H1 (cell line): Measurements from ENCODE around the gene DSE.

Source experiments
- ASH2L ChIP-seq: fragments of 200-600, 300-600 bp; sonication (generic); IDR thresholded peaks from one replicate; pipeline ENCODE4 v1.7.1; 2017; ENCODE audit warnings: low read length
- CHD1 ChIP-seq: IDR thresholded peaks from 2 replicates; pipeline ENCODE4 v1.6.1; 2012; ENCODE audit warnings: low read depth, low read length, improper control_type of control experiment
- CREB1 ChIP-seq: IDR thresholded peaks from 2 replicates; pipeline ENCODE4 v1.6.1; 2012; ENCODE audit warnings: inconsistent platforms
- EGR1 ChIP-seq: IDR thresholded peaks from 2 replicates; pipeline ENCODE4 v1.6.1; 2011; ENCODE audit warnings: low read depth, low read length, borderline replicate concordance
- EZH2 ChIP-seq: fragments of 200-600 bp; sonication (generic); IDR thresholded peaks from 2 replicates; pipeline ENCODE4 v1.7.1; 2012; ENCODE audit warnings: low read depth, mild to moderate bottlenecking, moderate library complexity, low read length, inconsistent platforms; ENCODE audit not compliant: severe bottlenecking
- HDAC2 ChIP-seq, 2 experiments: fragments of 300-600 bp in 1 of 2; sonication (generic) in 1 of 2; IDR thresholded peaks; 2 replicates each; pipeline ENCODE4 v1.6.1; 2011 to 2012; ENCODE audit warnings: low read depth in 2 of 2, low read length in 2 of 2, mild to moderate bottlenecking in 2 of 2, moderate library complexity in 2 of 2, borderline replicate concordance in 1 of 2, inconsistent platforms in 1 of 2
- HDAC6 ChIP-seq: IDR thresholded peaks from one replicate; pipeline ENCODE4 v1.7.1; 2012; ENCODE audit warnings: low read depth, mild to moderate bottlenecking, inconsistent platforms, low read length, moderate library complexity
- JUND ChIP-seq: IDR thresholded peaks from 2 replicates; pipeline ENCODE4 v1.6.1; 2011; ENCODE audit warnings: mild to moderate bottlenecking, improper control_type of control experiment, low read length
- POLR2A ChIP-seq, 2 experiments: IDR thresholded peaks; 1 replicate in 1 of 2; 2 replicates in 1 of 2; pipeline ENCODE4 v1.6.1; 2011; ENCODE audit warnings: low read depth in 2 of 2, low read length in 2 of 2, mild to moderate bottlenecking in 2 of 2; ENCODE audit errors: control extremely low read depth in 1 of 2
- POLR2AphosphoS5 ChIP-seq: IDR thresholded peaks from 2 replicates; pipeline ENCODE4 v1.6.1; 2011; ENCODE audit warnings: low read depth, low read length
- TAF7 ChIP-seq: optimal IDR thresholded peaks from 2 replicates; pipeline ENCODE3; 2011; ENCODE audit warnings: low read depth, mild to moderate bottlenecking, inconsistent platforms, low read length, moderate library complexity, borderline replicate concordance
- TF ChIP-seq, protein P1 (sequence below), 3 experiments: IDR thresholded peaks; 1 replicate in 2 of 3; 2 replicates in 1 of 3; pipeline versions ENCODE4 v1.5.1 to v1.6.1; 2011; ENCODE audit warnings: low read length in 3 of 3, mild to moderate bottlenecking in 3 of 3, inconsistent platforms in 2 of 3, low read depth in 1 of 3, moderate library complexity in 1 of 3; ENCODE audit not compliant: insufficient read depth in 1 of 3; ENCODE audit errors: control extremely low read depth in 1 of 3
- TF ChIP-seq, protein P2 (sequence below): IDR thresholded peaks from 2 replicates; pipeline ENCODE4 v1.6.1; 2012; ENCODE audit warnings: low read length, inconsistent platforms
- TF ChIP-seq, protein P3 (sequence below): IDR thresholded peaks from 2 replicates; pipeline ENCODE4 v1.6.1; 2012; ENCODE audit warnings: inconsistent platforms

DNA sequence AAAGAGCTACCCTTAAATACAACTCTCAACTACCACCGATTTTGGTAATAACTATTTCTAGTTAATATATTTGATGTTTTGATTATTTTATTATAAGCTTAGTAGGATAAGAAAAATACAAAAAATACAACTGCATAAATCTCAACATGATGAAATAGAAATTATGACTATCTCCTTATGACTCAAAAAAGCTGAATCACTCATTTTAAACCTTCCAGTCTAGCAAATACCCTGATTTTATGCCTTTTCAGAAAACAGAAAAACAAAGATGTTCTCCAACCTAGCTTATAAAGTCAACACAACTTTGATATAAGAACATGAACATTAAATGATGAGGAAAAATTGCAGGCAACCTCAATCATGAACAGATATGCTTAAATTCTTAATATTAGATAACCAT, 40.2 kb upstream of the DSE start:
- no peak for TF ChIP-seq ASH2L
- TF ChIP-seq, protein P1, sequence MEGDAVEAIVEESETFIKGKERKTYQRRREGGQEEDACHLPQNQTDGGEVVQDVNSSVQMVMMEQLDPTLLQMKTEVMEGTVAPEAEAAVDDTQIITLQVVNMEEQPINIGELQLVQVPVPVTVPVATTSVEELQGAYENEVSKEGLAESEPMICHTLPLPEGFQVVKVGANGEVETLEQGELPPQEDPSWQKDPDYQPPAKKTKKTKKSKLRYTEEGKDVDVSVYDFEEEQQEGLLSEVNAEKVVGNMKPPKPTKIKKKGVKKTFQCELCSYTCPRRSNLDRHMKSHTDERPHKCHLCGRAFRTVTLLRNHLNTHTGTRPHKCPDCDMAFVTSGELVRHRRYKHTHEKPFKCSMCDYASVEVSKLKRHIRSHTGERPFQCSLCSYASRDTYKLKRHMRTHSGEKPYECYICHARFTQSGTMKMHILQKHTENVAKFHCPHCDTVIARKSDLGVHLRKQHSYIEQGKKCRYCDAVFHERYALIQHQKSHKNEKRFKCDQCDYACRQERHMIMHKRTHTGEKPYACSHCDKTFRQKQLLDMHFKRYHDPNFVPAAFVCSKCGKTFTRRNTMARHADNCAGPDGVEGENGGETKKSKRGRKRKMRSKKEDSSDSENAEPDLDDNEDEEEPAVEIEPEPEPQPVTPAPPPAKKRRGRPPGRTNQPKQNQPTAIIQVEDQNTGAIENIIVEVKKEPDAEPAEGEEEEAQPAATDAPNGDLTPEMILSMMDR (IDR thresholded peaks at IDR 0.05; ENCODE audit: control extremely low read depth in 1 of 3, insufficient read depth in 1 of 3, low read depth in 1 of 3, low read length in 3 of 3), result no peak
- TF ChIP-seq HDAC6, result no peak
- TF ChIP-seq HDAC2 (IDR thresholded peaks at IDR 0.05; ENCODE audit: borderline replicate concordance in 1 of 2, low read depth in 2 of 2, low read length in 2 of 2), result no peak
- TF ChIP-seq, protein P2, sequence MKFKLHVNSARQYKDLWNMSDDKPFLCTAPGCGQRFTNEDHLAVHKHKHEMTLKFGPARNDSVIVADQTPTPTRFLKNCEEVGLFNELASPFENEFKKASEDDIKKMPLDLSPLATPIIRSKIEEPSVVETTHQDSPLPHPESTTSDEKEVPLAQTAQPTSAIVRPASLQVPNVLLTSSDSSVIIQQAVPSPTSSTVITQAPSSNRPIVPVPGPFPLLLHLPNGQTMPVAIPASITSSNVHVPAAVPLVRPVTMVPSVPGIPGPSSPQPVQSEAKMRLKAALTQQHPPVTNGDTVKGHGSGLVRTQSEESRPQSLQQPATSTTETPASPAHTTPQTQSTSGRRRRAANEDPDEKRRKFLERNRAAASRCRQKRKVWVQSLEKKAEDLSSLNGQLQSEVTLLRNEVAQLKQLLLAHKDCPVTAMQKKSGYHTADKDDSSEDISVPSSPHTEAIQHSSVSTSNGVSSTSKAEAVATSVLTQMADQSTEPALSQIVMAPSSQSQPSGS, result no peak
- TF ChIP-seq CHD1, result no peak
- TF ChIP-seq, protein P3, sequence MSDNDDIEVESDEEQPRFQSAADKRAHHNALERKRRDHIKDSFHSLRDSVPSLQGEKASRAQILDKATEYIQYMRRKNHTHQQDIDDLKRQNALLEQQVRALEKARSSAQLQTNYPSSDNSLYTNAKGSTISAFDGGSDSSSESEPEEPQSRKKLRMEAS, result no peak
- no peak for TF ChIP-seq EZH2
- TF ChIP-seq POLR2A (IDR thresholded peaks at IDR 0.05; ENCODE audit: control extremely low read depth in 1 of 2, low read depth in 2 of 2, low read length in 2 of 2), result no peak
- TF ChIP-seq TAF7, result no peak
- no peak for TF ChIP-seq CREB1
- TF ChIP-seq JUND, result no peak
- no peak for TF ChIP-seq EGR1
- TF ChIP-seq POLR2AphosphoS5, result no peak
